Measurements from ENCODE around the gene LRPPRC.

LRPPRC gene

GRCh38 chr2:43884689-43885088 is 111.1 kb downstream of the LRPPRC start:
- ChIA-PET POLR2A (no interaction called here), CTCF (no interaction called here)
- no peak for DNase-seq (ENCODE audit: extremely low spot score)
- TF ChIP-seq, protein P1, sequence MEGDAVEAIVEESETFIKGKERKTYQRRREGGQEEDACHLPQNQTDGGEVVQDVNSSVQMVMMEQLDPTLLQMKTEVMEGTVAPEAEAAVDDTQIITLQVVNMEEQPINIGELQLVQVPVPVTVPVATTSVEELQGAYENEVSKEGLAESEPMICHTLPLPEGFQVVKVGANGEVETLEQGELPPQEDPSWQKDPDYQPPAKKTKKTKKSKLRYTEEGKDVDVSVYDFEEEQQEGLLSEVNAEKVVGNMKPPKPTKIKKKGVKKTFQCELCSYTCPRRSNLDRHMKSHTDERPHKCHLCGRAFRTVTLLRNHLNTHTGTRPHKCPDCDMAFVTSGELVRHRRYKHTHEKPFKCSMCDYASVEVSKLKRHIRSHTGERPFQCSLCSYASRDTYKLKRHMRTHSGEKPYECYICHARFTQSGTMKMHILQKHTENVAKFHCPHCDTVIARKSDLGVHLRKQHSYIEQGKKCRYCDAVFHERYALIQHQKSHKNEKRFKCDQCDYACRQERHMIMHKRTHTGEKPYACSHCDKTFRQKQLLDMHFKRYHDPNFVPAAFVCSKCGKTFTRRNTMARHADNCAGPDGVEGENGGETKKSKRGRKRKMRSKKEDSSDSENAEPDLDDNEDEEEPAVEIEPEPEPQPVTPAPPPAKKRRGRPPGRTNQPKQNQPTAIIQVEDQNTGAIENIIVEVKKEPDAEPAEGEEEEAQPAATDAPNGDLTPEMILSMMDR (IDR thresholded peaks at IDR 0.05; ENCODE audit: control extremely low read depth, extremely low read depth, low read depth, missing control alignments) = no peak

- ChIA-PET CTCF (interaction anchor here (1.2 to 2.2 kb wide), 2 partner anchors 11 to 597 kb away, joined by 3 to 12 read pairs; no protein-coding TSS in a partner anchor), POLR2A (no interaction called here)
- peak; percentile 1 for DNase-seq (ENCODE audit: extremely low spot score)
- TF ChIP-seq, protein P1 (IDR thresholded peaks at IDR 0.05; ENCODE audit: control extremely low read depth, extremely low read depth, low read depth, missing control alignments) = no peak
These were observed 113.5 kb downstream of the LRPPRC start for GRCh38 chr2:43882312-43882711.

DNA sequence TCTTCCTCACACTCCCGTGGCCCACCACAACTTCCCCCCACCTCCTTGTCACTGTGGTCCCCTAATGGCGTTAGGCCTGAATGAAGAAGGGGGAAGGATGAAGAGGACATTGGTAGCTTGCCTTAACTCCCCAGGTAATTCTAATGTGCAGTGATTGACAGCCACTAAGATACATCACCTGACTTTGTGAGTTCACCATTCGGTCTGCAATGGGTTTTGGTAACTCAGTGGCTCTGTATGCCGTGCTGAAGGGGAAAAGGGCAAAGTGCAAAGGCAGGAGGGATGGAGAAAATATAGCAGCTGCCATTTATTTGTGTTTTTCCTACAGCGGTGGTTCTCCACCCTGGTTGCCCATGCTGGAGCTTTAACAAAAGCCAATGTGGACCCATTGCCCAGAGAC is 114.8 kb downstream of the LRPPRC start:
- peak; percentile 2 for DNase-seq (ENCODE audit: extremely low spot score)
- TF ChIP-seq, protein P1 (IDR thresholded peaks at IDR 0.05; ENCODE audit: control extremely low read depth, extremely low read depth, low read depth, missing control alignments) = no peak
- ChIA-PET CTCF (no interaction called here), POLR2A (no interaction called here)

DNA sequence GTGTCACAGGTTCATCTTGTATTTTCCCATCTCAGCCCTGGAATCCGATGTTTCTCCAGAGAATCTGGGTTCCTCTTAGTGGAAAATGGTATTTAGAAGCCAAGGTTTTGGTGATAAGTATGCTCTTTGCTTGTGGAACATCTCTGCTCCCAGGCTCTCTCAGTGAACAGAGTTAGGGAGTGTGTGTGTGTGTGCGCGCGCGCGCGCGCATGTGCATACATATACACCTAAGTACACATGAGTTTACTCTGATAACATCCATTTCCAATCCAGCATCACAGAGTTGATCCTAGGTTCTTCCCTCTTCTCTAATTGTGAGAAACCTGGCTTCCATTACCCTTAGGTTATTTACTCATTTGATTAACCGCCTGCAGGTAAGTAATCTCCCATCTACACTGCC is 115.3 kb downstream of the LRPPRC start:
- TF ChIP-seq, protein P1 (IDR thresholded peaks at IDR 0.05; ENCODE audit: control extremely low read depth, extremely low read depth, low read depth, missing control alignments) = no peak
- POLR2A ChIA-PET = no interaction called here

GRCh38 chr2:43879261-43879660 is 116.5 kb downstream of the LRPPRC start:
- CTCF ChIA-PET = no interaction called here
- POLR2A ChIA-PET = no interaction called here
- TF ChIP-seq, protein P1 (IDR thresholded peaks at IDR 0.05; ENCODE audit: control extremely low read depth, extremely low read depth, low read depth, missing control alignments) = no peak
- DNase-seq (ENCODE audit: extremely low spot score) = no peak

More for the DNA sequence above, 115.3 kb downstream of the LRPPRC start:
- DNase-seq (ENCODE audit: extremely low spot score) = no peak
- CTCF ChIA-PET = no interaction called here

DNA sequence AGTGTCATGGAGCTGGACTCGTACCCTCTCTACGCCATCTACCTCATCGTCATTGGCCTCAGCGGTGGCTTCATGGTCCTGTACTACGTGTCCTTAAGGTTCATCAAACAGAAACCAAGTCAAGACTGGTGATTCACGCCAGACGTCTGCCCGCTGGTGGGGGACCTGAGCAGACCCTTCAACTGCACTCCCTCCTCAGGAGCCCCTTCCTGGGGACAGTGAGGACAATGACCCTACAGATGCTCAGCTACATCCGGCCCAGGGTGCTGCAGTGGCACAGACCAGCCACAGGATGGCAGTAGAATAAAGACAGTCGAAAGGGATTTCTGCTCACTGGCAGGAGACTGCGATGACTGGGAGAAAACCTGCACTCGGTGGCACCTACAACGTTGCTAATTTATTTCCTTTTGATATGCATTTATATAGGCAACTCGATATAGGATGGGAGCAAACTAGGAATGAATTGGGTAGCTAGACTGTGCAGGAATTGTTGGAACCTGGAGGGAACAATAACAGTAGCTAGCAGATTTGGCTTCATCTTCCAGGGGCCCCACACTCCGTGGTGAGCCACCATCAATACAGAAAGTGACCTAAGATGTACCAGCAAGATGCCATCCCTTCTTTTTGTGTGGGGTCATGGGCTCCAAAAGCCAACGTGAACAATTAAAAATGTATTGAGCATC is 117.9 kb downstream of the LRPPRC start:
- peak; percentile 79 for DNase-seq (ENCODE audit: extremely low spot score)
- ChIA-PET CTCF (interaction anchor here (0.5 to 1.5 kb wide), 26 partner anchors 9 to 1079 kb away, joined by 3 to 18 read pairs (median 4); no protein-coding TSS in a partner anchor), POLR2A (no interaction called here)
- TF ChIP-seq, protein P1 (IDR thresholded peaks at IDR 0.05; ENCODE audit: control extremely low read depth, extremely low read depth, low read depth, missing control alignments) = peak; percentile 97
